ENCODE measurements around the gene INAFM1. TPM values are rescaled to one million over a fixed set of nuclear protein-coding genes. Genes with fewer than 3 reads are reported as not detected.
A peak's percentile ranks its signal among the peaks of the same experiment; 100 is the strongest.

The INAFM1 gene
- total and polyA plus RNA-seq, 2 donors from 2014 or later: 17.0 to 28.4 TPM

DNA sequence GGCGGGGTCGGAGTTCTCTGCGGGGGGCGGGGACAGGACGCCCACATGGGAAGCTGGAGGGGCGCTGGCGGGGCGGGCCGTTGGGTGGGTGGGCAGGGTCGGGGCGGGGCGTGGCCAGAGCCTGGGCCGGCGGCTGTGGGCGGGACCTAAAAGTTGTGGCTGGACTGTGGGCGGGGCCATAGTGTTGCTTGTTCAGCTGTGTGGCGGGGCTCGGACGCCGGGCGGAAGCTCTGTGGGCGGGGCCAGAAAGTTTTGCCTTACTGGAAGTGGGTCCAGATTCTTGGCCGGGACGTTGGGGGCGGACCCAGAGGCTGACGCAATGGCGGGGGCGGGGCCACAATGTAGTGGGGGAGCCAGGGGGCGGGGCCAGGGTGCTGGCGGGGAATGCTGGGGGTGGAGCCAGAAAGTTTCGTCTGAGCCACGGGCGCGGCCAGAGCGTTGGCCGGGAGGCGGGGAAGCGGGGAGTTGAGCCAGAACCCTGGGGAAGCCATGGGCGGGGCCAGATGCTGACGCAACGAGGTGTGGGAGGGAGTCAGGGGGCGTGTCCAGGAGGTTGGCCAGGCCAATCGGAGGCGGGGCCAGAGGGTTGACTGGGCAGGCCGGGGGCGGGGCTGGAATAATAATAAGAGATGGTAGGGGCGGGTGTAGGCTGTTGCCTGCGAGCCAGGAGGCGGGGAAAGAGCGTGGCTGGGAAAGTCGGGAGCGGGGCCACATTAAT is 17.8 kb upstream of the INAFM1 start:
- DNase-seq: peak; percentile 100
- intact Hi-C loops (cut with DNase I): no loop called here
- H3K27ac ChIP-seq (ENCODE audit: low read depth in 2 of 2, low read length in 2 of 2): peak overlapping the region; percentile 91 to 92
- peaks cover 0 to 19% (median 14%) of the 10 kb centered on the region in 3 donors for H3K36me3 ChIP-seq (ENCODE audit: control insufficient read depth in 2 of 3, insufficient read depth in 3 of 3, low read length in 3 of 3)
- H3K27me3 ChIP-seq (ENCODE audit: control insufficient read depth, insufficient read depth, low read length): no peaks in the 10 kb centered on the region
- TF ChIP-seq, protein P1, sequence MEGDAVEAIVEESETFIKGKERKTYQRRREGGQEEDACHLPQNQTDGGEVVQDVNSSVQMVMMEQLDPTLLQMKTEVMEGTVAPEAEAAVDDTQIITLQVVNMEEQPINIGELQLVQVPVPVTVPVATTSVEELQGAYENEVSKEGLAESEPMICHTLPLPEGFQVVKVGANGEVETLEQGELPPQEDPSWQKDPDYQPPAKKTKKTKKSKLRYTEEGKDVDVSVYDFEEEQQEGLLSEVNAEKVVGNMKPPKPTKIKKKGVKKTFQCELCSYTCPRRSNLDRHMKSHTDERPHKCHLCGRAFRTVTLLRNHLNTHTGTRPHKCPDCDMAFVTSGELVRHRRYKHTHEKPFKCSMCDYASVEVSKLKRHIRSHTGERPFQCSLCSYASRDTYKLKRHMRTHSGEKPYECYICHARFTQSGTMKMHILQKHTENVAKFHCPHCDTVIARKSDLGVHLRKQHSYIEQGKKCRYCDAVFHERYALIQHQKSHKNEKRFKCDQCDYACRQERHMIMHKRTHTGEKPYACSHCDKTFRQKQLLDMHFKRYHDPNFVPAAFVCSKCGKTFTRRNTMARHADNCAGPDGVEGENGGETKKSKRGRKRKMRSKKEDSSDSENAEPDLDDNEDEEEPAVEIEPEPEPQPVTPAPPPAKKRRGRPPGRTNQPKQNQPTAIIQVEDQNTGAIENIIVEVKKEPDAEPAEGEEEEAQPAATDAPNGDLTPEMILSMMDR (IDR thresholded peaks at IDR 0.05; ENCODE audit: borderline replicate concordance, extremely low read depth, insufficient read depth): no peak
- peak; percentile 99 for FAIRE-seq
- H3K9me3 ChIP-seq (ENCODE audit: control insufficient read depth in 2 of 3, insufficient read depth in 1 of 3, low read length in 3 of 3): no peaks in the 10 kb centered on the region
- H3K4me1 ChIP-seq (ENCODE audit: control insufficient read depth in 2 of 3, insufficient read depth in 2 of 3, low read depth in 1 of 3, low read length in 3 of 3): peaks cover 2 to 12% (median 8%) of the 10 kb centered on the region in 3 donors
- H3K9ac ChIP-seq (ENCODE audit: low read length in 3 of 3): no peak overlapping the region
- peak overlapping the region in 1 of 3 donors; percentile 94 for H3K4me3 ChIP-seq (ENCODE audit: low read length in 3 of 3)

DNA sequence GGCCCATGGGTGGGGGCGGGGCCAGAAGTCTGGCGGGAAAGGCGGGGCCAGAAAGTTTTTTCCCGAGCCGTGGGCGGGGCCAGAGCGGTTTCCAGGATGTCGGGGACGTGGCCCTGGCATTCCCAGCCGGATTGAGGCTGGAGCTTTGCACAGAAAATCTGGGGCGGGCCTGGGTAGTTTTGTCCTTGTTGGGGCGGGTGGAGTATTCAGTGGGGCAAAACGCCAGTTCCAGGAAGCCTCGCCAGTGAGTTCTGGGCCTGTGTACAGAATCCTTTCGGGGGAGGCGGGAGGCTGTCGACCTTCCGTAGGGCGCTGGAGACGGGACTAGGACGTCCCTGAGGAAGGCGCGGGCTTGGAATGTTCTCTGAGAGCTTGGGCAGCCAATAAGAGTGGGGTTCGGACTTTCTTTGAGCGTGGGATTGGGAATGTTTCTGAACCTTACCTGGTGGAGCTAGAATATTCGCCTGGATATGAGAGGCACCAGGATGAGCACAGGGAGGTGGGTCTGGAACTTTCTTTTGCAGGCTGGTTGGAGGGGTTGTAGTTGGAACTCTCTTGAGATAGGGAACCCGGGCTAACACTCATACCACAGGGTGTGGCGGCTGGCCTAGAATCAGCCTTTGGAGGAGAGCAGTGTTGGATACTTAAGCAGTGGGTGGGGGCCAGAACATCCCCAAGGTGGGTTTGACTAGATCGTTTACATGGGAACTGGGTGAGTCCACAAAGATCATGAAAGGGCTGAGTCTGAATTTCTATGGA is 17.1 kb upstream of the INAFM1 start:
- peak overlapping the region; percentile 2 to 90 (median 18) for H3K9ac ChIP-seq (ENCODE audit: low read length in 3 of 3)
- FAIRE-seq (no peak), DNase-seq (peak in 1 of 5 donors; percentile 80)
- H3K27me3 ChIP-seq (ENCODE audit: control insufficient read depth, insufficient read depth, low read length): no peaks in the 10 kb centered on the region
- H3K36me3 ChIP-seq (ENCODE audit: control insufficient read depth in 2 of 3, insufficient read depth in 3 of 3, low read length in 3 of 3): peaks cover 0 to 22% (median 14%) of the 10 kb centered on the region in 3 donors
- TF ChIP-seq, protein P1 (IDR thresholded peaks at IDR 0.05; ENCODE audit: borderline replicate concordance, extremely low read depth, insufficient read depth): no peak
- H3K9me3 ChIP-seq (ENCODE audit: control insufficient read depth in 2 of 3, insufficient read depth in 1 of 3, low read length in 3 of 3): no peaks in the 10 kb centered on the region
- intact Hi-C loops (cut with DNase I): no loop called here
- peaks cover 2 to 12% (median 8%) of the 10 kb centered on the region in 3 donors for H3K4me1 ChIP-seq (ENCODE audit: control insufficient read depth in 2 of 3, insufficient read depth in 2 of 3, low read depth in 1 of 3, low read length in 3 of 3)
- peak overlapping the region; percentile 31 to 76 (median 51) for H3K4me3 ChIP-seq (ENCODE audit: low read length in 3 of 3)
- H3K27ac ChIP-seq (ENCODE audit: low read depth in 2 of 2, low read length in 2 of 2): peak overlapping the region; percentile 91 to 92

DNA sequence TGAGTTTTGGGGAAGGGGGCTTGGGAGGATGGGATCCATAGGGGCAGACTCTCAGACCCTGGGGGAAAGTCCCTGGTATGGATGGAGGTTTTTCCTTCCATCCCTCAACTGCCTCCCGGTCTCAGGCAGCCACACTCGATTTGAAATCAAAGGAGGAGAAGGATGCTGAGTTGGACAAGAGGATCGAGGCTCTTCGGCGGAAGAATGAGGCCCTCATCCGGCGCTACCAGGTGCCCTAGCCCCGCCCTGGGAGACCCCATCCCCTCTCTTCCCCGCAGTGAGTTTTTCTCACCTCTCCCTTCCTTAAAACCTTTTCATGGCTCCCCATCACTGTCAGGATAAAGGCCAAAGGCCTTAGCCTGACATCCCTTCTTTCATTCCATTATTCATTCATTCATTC is 16.3 kb upstream of the INAFM1 start:
- peak overlapping the region in 1 of 3 donors; percentile 90 for H3K9ac ChIP-seq (ENCODE audit: low read length in 3 of 3)
- no peak for FAIRE-seq
- TF ChIP-seq, protein P1 (IDR thresholded peaks at IDR 0.05; ENCODE audit: borderline replicate concordance, extremely low read depth, insufficient read depth): no peak
- intact Hi-C loops (cut with DNase I): no loop called here
- peak overlapping the region in 1 of 3 donors; percentile 76 for H3K4me3 ChIP-seq (ENCODE audit: low read length in 3 of 3)
- peak overlapping the region in 1 of 2 donors; percentile 91 for H3K27ac ChIP-seq (ENCODE audit: low read depth in 2 of 2, low read length in 2 of 2)
- no peaks in the 10 kb centered on the region for H3K9me3 ChIP-seq (ENCODE audit: control insufficient read depth in 2 of 3, insufficient read depth in 1 of 3, low read length in 3 of 3)
- peaks cover 2 to 12% (median 8%) of the 10 kb centered on the region in 3 donors for H3K4me1 ChIP-seq (ENCODE audit: control insufficient read depth in 2 of 3, insufficient read depth in 2 of 3, low read depth in 1 of 3, low read length in 3 of 3)
- no peaks in the 10 kb centered on the region for H3K27me3 ChIP-seq (ENCODE audit: control insufficient read depth, insufficient read depth, low read length)
- peaks cover 0 to 24% (median 14%) of the 10 kb centered on the region in 3 donors for H3K36me3 ChIP-seq (ENCODE audit: control insufficient read depth in 2 of 3, insufficient read depth in 3 of 3, low read length in 3 of 3)
- DNase-seq: peak in 1 of 5 donors; percentile 74

Data from kidney (tissue), 14 donors.